NCI-H2107 treated with DMSO at 0.1 percent for 48 hours (cell line): Measurements from ENCODE around the gene LIMCH1.
A peak's percentile ranks its signal among the peaks of the same experiment; 100 is the strongest.

Experiments used
- DNase-seq: peaks from one replicate; lab custom pipeline; 2025; ENCODE audit not compliant: unreplicated experiment; lab: John Stamatoyannopoulos, UW

Gene LIMCH1

GRCh38 chr4:41559940-41560516, 22.1 kb downstream of the LIMCH1 start:
- DNase-seq, result no peak

GRCh38 chr4:41561244-41561643, 23.3 kb downstream of the LIMCH1 start:
- DNase-seq, result no peak

DNA sequence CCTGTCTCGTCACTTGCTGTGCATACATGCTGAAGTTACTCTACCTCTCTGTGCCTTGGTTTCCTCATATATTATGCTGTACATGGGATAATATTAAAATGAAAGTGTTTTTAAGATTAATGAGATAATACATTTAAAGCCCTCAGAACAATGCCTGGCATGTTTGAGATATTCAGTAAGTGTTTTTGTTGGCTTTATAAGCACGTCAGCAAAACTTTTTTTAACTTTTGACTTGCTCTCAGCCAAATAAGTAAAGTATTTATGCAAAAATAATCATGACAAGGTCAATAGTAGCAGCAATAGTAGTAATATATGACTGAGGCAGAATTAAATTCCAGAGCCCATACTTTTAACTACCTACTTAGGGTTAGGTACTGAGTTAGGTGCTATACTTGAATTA, 29.2 kb downstream of the LIMCH1 start:
- DNase-seq, result no peak

DNA sequence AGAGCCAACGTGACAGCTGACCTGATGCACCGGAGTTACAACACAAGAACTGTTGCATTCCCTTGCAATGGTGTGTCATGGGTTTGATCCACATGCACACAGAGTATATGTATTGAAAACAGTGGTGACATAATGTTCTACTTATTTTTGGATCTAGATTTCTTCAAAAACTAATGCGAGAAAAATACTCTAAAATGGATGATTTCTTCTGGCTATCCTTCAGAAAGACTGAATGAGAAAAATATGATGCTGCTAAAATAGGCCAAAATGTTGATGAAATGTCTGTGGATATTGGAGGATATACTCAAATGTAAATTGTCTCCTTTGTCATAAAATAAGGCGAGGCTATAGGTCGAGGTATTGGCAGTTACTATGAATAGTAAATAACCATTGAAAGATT, 30.4 kb downstream of the LIMCH1 start:
- DNase-seq, result no peak

GRCh38 chr4:41569961-41570360, 32.0 kb downstream of the LIMCH1 start:
- no peak for DNase-seq

- no peak for DNase-seq
Measured at GRCh38 chr4:41571422-41571821, 33.5 kb downstream of the LIMCH1 start.

- no peak for DNase-seq
Measured at GRCh38 chr4:41572516-41572915, 34.6 kb downstream of the LIMCH1 start.

DNA sequence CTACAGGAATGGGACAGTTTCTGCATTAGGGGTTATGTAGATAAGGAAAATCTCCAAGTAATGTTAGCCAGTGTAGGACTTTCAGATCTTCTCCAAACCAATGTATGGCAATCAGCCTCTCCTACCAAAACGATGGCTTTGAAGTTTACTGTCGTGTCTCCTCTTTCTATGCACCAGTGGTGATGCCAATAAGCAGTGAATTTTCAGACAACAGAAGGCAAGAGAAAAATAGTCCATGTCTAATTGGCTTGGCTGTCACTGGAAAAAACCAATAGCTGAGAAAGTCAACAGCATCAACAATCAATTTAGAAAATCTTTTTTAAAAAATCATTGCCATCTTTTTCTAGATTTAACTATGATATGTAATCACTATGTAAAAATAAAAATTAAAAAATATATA, 35.0 kb downstream of the LIMCH1 start:
- DNase-seq, result no peak

GRCh38 chr4:41573502-41574001, 35.6 kb downstream of the LIMCH1 start:
- DNase-seq, result no peak

- DNase-seq, result no peak
Measured at GRCh38 chr4:41575207-41575606, 37.2 kb downstream of the LIMCH1 start.

DNA sequence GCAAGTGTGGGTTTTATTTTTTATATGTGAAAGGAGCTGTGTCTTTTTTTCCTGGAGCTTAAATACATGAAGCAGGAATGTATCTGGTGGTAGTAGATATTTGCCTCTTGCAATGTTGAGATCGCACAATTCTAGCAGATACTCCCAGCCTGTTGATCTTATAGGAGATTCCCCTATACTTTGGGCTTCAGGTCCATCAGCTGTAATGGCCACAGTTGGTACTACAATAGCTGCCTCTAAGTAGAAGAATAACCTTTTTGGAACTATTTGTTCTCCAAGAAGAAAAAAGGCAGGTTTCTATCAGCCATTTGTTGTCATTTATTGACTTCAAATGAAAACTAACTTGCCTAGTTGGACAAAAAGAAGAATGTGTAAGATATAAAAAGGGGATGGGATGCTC, 37.7 kb downstream of the LIMCH1 start:
- DNase-seq, result no peak

DNA sequence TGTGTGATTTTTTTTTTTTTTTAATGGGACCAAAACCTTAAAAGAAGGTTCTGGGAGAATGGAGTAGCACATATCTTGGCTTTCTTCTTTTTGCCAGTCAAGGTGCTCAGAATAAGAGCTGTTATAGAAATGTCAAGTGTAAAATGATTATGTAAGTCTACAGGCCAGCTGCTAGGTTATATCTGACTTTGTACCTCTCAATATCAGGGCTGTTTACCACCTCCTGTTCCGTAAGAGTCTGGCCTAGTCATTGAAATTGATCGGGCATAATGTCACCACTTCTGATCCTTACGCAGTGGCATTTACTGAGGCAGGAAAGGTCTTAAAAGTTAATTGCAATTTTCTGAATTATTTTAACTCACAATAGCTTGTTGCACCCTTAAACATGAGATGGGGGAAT, 41.1 kb downstream of the LIMCH1 start:
- DNase-seq, result no peak

DNA sequence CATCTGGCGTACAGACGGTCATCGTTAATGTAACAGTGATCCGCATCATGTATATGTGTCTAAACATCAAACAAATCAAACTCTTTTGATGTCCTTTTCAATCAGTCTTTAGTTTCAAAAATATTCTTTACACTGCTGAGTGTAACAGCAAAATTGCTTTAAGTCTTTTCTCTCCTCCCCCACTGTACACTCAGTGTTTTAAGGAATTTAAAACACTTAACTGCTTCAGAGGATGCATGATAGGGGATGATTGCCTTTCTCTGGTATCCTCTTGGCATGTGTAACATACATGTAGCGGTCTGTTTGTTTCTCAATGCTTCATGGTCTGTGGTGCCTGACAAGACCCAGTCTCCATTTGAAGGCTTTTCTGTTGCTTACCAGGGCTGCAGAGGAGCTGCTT, 41.6 kb downstream of the LIMCH1 start:
- DNase-seq, result no peak

DNA sequence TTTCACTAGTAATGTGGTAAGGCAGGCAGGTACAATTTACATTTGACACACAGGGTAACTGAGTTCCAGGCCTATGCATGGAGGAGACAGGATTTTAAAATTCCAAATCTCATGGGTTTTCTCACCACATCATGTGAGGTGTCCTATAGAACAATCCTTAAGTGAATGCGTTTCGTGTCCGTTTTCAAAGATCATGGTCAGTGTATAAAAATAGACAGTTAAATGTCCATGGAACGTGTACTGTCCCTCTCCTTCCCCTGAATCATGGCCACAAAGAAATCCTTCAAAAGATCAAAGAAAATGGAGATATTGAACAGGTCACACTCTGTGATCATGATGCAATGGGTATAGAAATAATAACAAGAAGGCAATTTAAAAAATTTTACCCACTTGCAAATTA, 42.0 kb downstream of the LIMCH1 start:
- DNase-seq, result no peak

GRCh38 chr4:41586675-41587225, 48.8 kb downstream of the LIMCH1 start:
- no peak for DNase-seq

- DNase-seq, result no peak
Measured at GRCh38 chr4:41587286-41587685, 49.3 kb downstream of the LIMCH1 start.

DNA sequence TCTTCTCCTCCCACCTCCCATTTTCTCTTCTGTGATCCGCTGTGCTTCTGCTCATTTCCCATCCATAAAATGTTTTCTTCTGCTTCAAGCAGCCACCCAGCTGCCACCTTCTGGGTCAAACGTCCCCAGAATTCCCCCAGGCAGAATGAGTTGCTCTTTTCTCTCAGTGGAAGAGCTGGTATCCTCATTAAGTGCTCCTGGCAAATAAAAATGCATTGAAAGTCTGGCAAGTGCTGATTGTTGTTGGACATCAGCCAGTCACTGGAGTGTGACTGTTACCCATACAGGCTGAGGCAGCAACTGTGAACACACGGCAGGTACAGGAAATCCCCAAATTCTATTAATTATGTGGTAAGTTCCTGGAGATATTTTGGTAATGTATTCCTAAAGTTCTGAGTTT, 52.6 kb downstream of the LIMCH1 start:
- DNase-seq, result peak; percentile 2

DNA sequence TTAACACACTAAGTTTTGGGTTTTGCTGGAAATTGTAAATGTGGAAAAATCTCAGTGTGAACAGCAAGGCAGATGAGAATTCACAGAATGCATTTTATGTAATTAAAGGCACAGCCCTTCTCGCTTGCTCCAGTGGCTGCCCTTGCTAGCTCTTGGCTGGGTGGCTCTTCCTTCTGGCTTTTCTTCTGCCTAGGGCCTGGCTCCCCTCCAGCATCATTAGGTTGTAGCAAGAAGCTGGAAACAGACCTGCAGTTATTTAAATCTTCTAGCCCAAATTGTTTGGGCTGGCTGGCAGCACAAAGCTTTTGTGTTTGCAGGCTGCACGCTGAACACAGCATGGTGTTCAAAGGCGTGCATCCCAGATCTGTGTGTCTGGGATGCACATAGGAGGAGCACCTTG, 56.5 kb downstream of the LIMCH1 start:
- DNase-seq, result no peak

DNA sequence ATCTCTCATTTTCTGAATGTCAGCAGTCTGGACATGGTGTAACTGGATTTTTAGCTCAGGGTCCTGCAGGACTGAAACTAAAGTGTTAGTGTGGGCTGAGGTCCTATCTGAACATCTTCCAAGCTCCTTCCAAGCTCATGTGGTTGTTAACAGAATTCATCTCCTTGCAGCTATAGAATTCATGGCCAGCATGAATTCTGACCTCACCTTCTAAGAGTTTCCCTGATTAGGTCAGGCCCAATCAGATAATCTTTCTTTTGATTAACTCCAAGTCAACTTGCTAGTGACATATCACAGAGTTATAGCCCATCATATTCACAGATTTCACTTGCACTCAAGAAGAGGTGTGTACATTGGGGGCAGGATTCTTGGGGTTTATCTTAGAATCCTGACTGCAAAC, 59.5 kb downstream of the LIMCH1 start:
- DNase-seq, result no peak

DNA sequence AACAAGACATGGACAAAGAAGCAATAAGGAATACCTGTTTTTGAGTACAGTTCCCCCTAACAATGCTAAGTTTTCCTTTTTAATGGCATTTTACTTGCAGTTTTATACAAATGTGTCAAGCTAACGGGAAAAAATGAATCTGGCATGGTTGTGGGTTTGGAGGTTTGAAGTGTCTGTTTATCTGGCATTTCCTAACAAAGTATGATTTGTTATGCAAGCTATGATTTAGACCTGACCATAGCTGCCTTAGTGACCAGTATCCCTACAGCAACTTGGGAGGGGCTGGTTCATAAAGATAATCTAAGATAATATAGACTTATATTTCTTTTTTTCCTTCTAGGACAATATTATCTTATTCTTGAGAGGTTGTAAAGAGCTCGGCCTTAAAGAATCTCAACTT, 60.6 kb downstream of the LIMCH1 start:
- no peak for DNase-seq

DNA sequence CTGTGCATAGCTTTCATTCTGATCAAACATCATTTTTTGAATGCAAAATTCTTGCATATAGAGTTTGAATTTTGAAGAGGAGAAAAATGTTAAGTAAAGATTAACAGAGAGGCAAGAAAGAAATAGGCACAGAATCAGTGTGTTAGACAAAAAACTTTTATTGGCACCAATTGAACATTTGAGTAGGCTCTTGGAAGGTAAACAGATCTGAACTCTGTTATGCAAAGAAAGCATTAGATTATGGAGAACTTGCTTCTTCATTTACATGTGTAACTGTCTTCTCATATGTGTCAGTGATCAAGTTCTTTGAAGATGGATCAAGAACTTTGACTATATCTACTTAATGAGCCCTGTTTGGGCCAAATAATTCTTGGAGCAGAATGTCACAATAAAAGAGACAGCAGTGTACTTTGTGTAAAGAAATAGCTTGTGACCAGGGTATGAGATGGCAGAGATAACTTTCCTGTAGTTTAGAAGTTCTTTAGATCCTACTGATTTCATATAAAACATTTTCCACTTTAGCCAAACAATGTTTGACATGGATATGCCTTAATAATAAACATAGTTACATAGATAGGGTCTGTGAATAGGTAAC, 61.3 kb downstream of the LIMCH1 start:
- DNase-seq, result no peak

DNA sequence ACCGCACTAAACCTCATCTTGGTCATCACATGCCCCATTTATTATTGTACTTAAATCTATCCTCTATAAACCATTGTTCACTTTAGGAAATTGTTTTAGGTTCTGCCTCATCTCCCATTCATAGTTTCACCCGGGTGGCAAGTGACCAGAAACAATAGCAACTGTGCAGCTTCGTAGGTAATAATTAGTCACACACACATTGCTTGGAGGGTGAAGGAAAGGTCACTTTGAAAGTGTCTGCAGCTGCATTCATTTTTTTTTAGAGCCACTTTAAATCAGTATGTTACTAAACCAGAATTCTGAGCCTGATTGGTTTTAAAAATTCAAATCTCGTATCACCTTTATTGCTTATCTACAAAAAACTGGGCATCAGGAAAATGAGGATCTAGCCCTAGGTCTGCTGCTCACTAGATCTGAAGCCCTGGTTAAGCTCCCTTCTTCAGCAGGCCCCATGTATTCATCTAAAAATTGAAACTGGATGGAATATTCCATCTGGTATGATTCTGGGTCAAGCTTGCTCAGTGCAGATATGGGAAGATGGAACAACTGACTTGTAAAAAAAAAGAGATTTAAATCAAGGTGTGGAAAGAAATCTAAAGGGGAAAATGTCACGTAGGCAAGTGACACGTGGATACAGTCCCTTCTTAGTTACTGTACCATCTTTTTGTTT, 62.4 kb downstream of the LIMCH1 start:
- DNase-seq, result no peak
